A673 (cell line): ENCODE data around the gene NBAS.

Experiments used
- CTCF ChIP-seq: fragments of 300-800, 200-600 bp; sonication (generic); conservative IDR thresholded peaks from 2 replicates; pipeline ENCODE4 v1.5.1; 2017; ENCODE audit warnings: low read depth, mild to moderate bottlenecking, antibody characterized with exemption, low read length, moderate library complexity, mixed read lengths
- EZH2 ChIP-seq: fragments of 200-600 bp; sonication (generic); IDR thresholded peaks from 2 replicates; pipeline ENCODE4 v1.6.1; 2017; ENCODE audit warnings: borderline replicate concordance, low read depth, mild to moderate bottlenecking, mixed read lengths, antibody characterized with exemption, low read length; ENCODE audit not compliant: poor library complexity, severe bottlenecking

GRCh38 chr2:15302154-15302553 is 259.0 kb downstream of the NBAS start:
- no peak for TF ChIP-seq CTCF
- no peak for TF ChIP-seq EZH2
